ENCODE measurements around the gene ADGRE1.

Gene ADGRE1

DNA sequence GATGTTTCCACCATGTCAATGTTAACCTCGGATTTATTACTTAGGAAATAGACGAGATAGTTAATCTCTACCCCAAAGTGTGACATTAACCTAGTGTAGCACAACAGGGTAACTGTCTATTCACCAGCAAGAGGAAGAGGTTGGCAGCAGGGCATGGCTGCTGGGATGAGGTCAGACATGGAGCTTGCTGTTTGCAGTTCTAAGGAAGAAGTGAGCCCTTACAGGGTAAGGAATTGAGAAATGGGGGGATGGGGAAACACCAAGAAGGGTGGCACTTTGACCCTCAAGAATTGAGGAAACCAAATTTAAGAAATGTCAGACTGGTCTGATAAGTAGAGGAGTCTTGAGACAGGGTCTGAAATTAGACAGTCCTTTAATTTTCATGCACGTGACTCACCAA, 71.4 kb downstream of the ADGRE1 start:
- Histone ChIP-seq H3K4me3 (ENCODE audit: low read depth, low read length) (no peak overlapping the region), H3K27ac (no peak overlapping the region), H3K36me3 (replicated peaks) (no peaks in the 10 kb centered on the region), H3K27me3 (replicated peaks) (no peaks in the 10 kb centered on the region)
- no peak for DNase-seq
- TF ChIP-seq, protein P1, sequence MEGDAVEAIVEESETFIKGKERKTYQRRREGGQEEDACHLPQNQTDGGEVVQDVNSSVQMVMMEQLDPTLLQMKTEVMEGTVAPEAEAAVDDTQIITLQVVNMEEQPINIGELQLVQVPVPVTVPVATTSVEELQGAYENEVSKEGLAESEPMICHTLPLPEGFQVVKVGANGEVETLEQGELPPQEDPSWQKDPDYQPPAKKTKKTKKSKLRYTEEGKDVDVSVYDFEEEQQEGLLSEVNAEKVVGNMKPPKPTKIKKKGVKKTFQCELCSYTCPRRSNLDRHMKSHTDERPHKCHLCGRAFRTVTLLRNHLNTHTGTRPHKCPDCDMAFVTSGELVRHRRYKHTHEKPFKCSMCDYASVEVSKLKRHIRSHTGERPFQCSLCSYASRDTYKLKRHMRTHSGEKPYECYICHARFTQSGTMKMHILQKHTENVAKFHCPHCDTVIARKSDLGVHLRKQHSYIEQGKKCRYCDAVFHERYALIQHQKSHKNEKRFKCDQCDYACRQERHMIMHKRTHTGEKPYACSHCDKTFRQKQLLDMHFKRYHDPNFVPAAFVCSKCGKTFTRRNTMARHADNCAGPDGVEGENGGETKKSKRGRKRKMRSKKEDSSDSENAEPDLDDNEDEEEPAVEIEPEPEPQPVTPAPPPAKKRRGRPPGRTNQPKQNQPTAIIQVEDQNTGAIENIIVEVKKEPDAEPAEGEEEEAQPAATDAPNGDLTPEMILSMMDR (IDR thresholded peaks at IDR 0.05; ENCODE audit: low read depth, low read length, missing control alignments) = no peak
- in situ Hi-C loops (cut with HindIII; ENCODE audit: low pct_ligation_motif_present, low sequenced_read_pairs) = no loop called here

DNA sequence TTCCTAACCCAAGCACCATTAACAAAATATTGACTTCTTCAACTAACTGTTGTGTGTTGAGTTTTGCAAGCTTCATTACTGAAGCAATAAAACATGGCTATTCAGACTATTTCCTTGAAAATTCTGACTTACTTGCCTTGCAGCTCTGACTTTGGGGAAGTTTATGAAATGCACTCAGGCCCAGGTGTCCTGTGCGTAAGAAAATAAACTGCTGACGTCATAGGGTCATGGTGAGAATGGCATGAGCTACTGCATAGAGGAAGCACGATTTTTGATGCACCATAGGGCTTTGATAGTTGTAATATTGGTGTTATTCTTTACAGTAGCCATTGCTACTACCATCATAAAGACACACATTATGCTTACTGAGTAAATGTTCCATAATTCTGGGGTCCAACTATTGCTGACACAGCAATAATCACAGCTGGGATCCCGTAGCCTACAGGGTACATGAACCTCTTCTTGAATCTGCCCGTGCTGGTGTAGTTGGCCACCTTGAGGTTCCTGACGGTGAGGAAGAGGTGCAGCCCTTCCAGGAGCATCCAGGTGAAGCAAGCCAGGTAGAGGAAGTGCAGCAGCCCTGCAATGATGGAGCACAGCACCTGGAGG, 76.0 kb downstream of the ADGRE1 start:
- DNase-seq = no peak
- Histone ChIP-seq H3K36me3 (replicated peaks) (no peaks in the 10 kb centered on the region), H3K27ac (no peak overlapping the region), H3K27me3 (replicated peaks) (no peaks in the 10 kb centered on the region), H3K4me3 (ENCODE audit: low read depth, low read length) (no peak overlapping the region)
- in situ Hi-C loops (cut with HindIII; ENCODE audit: low pct_ligation_motif_present, low sequenced_read_pairs) = no loop called here
- TF ChIP-seq, protein P1 (IDR thresholded peaks at IDR 0.05; ENCODE audit: low read depth, low read length, missing control alignments) = no peak

GRCh38 chr19:6963937-6964336, 76.6 kb downstream of the ADGRE1 start:
- H3K27ac ChIP-seq = no peak overlapping the region
- no peak for DNase-seq
- in situ Hi-C loops (cut with HindIII; ENCODE audit: low pct_ligation_motif_present, low sequenced_read_pairs) = no loop called here

GRCh38 chr19:6967967-6968366, 80.6 kb downstream of the ADGRE1 start:
- H3K27ac ChIP-seq = no peak overlapping the region
- H3K27me3 ChIP-seq (replicated peaks) = no peaks in the 10 kb centered on the region
- no peak for DNase-seq
- TF ChIP-seq, protein P1 (IDR thresholded peaks at IDR 0.05; ENCODE audit: low read depth, low read length, missing control alignments) = no peak
- in situ Hi-C loops (cut with HindIII; ENCODE audit: low pct_ligation_motif_present, low sequenced_read_pairs) = no loop called here
- H3K4me3 ChIP-seq (ENCODE audit: low read depth, low read length) = no peak overlapping the region
- H3K36me3 ChIP-seq (replicated peaks) = no peaks in the 10 kb centered on the region

More at GRCh38 chr19:6963937-6964336, 76.6 kb downstream of the ADGRE1 start:
- no peaks in the 10 kb centered on the region for H3K36me3 ChIP-seq (replicated peaks)
- TF ChIP-seq, protein P1 (IDR thresholded peaks at IDR 0.05; ENCODE audit: low read depth, low read length, missing control alignments) = peak; percentile 34
- H3K4me3 ChIP-seq (ENCODE audit: low read depth, low read length) = no peak overlapping the region
- H3K27me3 ChIP-seq (replicated peaks) = no peaks in the 10 kb centered on the region

GRCh38 chr19:6969490-6969889, 82.1 kb downstream of the ADGRE1 start:
- in situ Hi-C loops (cut with HindIII; ENCODE audit: low pct_ligation_motif_present, low sequenced_read_pairs) = no loop called here

More at GRCh38 chr19:6969490-6969889, 82.1 kb downstream of the ADGRE1 start:
- TF ChIP-seq, protein P1 (IDR thresholded peaks at IDR 0.05; ENCODE audit: low read depth, low read length, missing control alignments) = no peak
- Histone ChIP-seq H3K27ac (no peak overlapping the region), H3K4me3 (ENCODE audit: low read depth, low read length) (no peak overlapping the region), H3K27me3 (replicated peaks) (no peaks in the 10 kb centered on the region), H3K36me3 (replicated peaks) (no peaks in the 10 kb centered on the region)
- DNase-seq = no peak
